22Rv1 (cell line): ENCODE data around the gene TNFRSF1B.

Experiments used
- H3K27ac ChIP-seq: fragments of 450-650 bp; 2 replicates; pipeline ENCODE4 v1.5.1; 2017
- CTCF ChIP-seq: fragments of 450-650 bp; IDR thresholded peaks from 2 replicates; pipeline ENCODE4 v1.5.1; 2017; ENCODE audit warnings: mild to moderate bottlenecking
- ZFX ChIP-seq: fragments of 450-650 bp; IDR thresholded peaks from 2 replicates; pipeline ENCODE4 v1.6.1; 2017; ENCODE audit warnings: antibody characterized with exemption, borderline replicate concordance

TNFRSF1B gene

GRCh38 chr1:12153181-12153785 lies 13.5 kb upstream of the TNFRSF1B start:
- no peak for TF ChIP-seq ZFX
- TF ChIP-seq CTCF = no peak
- no peak overlapping the region for H3K27ac ChIP-seq

- no peak overlapping the region for H3K27ac ChIP-seq
- TF ChIP-seq CTCF (no peak), ZFX (no peak)
These were observed 11.5 kb upstream of the TNFRSF1B start for GRCh38 chr1:12155328-12155727.

- TF ChIP-seq CTCF (no peak), ZFX (no peak)
- no peak overlapping the region for H3K27ac ChIP-seq
These were observed 9.2 kb upstream of the TNFRSF1B start for GRCh38 chr1:12157366-12158231.

GRCh38 chr1:12158357-12159092 lies 8.3 kb upstream of the TNFRSF1B start:
- no peak overlapping the region for H3K27ac ChIP-seq
- TF ChIP-seq CTCF = no peak
- no peak for TF ChIP-seq ZFX

GRCh38 chr1:12159816-12160215 lies 7.0 kb upstream of the TNFRSF1B start:
- no peak for TF ChIP-seq ZFX
- H3K27ac ChIP-seq = no peak overlapping the region

GRCh38 chr1:12161324-12161661 lies 5.5 kb upstream of the TNFRSF1B start:
- TF ChIP-seq ZFX (no peak), CTCF (no peak)
- H3K27ac ChIP-seq = no peak overlapping the region

- TF ChIP-seq ZFX (no peak), CTCF (no peak)
- H3K27ac ChIP-seq = no peak overlapping the region
These were observed 4.9 kb upstream of the TNFRSF1B start for GRCh38 chr1:12161662-12162458.
